ENCODE data around the gene AUTS2. TPM values are rescaled to one million over a fixed set of nuclear protein-coding genes. Genes with fewer than 3 reads are reported as not detected.

Gene AUTS2
- total RNA-seq, 1 experiment from 2014 or later, result 30.1 TPM

DNA sequence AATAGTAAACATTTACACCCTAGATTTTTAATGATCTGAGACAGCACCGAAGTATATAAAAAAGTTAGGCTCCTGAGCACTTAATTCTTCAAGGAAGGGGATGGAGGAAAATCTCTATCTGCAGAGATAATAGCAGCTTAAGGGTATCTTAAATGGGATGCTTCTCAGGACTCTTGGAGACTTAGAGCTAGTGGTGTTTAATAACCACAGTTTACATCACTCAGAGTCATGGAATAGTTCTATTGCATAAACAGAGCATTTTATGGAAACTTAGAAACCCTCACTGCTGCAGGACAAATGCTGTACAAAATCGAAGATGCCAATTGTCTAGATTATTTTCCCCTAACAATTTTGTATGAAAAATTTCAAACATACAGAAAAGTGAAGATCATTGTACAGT is 1134.8 kb downstream of the AUTS2 start:
- Histone ChIP-seq H3K4me3 (no peak overlapping the region), H3K36me3 (peaks cover 23% of the 10 kb centered on the region), H3K9me3 (replicated peaks) (peaks cover 3% of the 10 kb centered on the region), H3K4me1 (0 out of 2 replicates have a peak, but pooled peaks cover 3% of the 10 kb centered on the region), H3K27me3 (no peaks in the 10 kb centered on the region), H3K27ac (no peak overlapping the region)
- DNase-seq, result no peak

DNA sequence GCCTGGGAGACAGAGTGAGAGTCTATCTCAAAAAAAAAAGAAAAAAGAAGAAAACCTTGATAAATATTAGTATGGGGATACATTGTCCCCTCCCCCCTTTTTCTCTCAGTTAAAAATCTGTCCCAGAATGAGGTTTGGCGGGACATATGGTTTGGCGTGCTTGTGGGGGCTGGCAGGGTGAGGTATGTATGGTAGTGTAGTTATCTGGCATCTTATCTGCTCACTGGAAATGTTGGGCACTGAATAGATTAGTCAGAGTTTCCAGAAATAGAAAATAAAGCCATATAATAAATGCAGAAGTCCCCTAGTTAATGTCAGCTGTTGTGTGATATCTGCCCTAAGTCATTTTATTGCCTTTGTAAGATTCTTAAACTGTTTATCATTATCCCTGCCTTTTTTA is 1136.1 kb downstream of the AUTS2 start:
- DNase-seq, result no peak
- Histone ChIP-seq H3K36me3 (peaks cover 17% of the 10 kb centered on the region), H3K27ac (no peak overlapping the region), H3K4me3 (no peak overlapping the region), H3K4me1 (0 out of 2 replicates have a peak, but pooled peaks cover 3% of the 10 kb centered on the region), H3K9me3 (replicated peaks) (peaks cover 3% of the 10 kb centered on the region), H3K27me3 (no peaks in the 10 kb centered on the region)

DNA sequence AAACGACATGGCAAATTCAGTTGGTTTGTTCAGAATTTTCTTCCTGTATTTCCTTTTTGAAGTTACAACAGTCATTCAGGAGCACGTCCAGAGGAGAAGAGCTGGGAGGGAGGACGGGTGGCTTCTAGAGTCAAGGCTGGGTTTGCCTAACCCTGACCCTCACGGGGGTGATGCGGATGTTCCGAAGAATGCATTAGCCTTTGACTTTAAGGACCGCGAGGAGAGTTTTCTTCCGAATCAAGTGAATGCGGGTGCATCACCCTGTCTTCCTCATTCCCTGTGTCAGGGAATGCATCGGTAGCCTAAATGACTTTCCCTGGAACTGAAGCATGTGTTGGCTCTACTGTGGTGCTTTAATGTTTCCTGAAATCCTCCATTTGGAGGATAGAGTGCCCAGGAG is 1137.0 kb downstream of the AUTS2 start:
- Histone ChIP-seq H3K4me1 (0 out of 2 replicates have a peak, but pooled peaks cover 3% of the 10 kb centered on the region), H3K4me3 (no peak overlapping the region), H3K27ac (no peak overlapping the region), H3K27me3 (no peaks in the 10 kb centered on the region), H3K36me3 (peaks cover 10% of the 10 kb centered on the region; the same call in 1 of the 2 replicates), H3K9me3 (replicated peaks) (peaks cover 2% of the 10 kb centered on the region)
- DNase-seq, result no peak

DNA sequence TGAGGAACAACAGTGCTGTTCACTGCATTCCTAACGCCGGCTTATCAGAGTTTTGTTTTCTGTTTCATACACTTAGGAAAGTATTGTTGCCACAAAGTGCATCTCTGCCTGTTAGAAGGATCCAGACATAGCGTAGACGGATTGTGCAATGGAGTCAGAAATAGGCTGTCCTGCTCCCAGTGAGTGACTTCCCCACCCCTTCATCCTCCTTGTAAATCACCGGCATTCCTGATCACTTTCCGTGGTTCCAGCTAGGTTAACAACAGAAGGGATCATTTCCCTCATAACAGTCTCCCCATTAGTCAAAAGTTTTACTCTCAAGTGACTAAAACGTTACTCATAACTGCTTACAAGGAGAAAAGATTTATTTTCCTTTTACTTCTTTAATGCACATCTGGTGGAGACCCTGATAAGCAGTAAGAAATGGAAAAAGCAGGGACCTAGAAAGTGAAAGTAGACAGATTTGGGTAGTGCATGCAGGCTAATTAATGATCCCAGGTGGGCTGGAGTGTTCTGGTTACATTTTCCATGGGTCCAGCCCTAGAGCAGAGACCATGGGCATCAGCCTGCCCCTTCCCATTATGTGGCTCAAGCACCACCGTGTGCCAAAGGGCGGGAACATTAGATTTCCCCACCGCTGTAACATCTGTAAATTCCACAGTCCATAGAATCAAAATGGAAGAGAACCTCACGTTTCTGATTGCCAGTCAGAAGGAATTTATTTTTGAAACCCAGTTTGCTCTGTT is 1138.6 kb downstream of the AUTS2 start:
- H3K27ac ChIP-seq, result no peak overlapping the region
- H3K36me3 ChIP-seq, result 0 out of 2 replicates have a peak, but pooled peaks cover 2% of the 10 kb centered on the region
- H3K9me3 ChIP-seq (replicated peaks), result no peaks in the 10 kb centered on the region
- no peaks in the 10 kb centered on the region for H3K27me3 ChIP-seq
- H3K4me1 ChIP-seq, result 0 out of 2 replicates have a peak, but pooled peaks cover 3% of the 10 kb centered on the region
- no peak overlapping the region for H3K4me3 ChIP-seq
- DNase-seq, result no peak

DNA sequence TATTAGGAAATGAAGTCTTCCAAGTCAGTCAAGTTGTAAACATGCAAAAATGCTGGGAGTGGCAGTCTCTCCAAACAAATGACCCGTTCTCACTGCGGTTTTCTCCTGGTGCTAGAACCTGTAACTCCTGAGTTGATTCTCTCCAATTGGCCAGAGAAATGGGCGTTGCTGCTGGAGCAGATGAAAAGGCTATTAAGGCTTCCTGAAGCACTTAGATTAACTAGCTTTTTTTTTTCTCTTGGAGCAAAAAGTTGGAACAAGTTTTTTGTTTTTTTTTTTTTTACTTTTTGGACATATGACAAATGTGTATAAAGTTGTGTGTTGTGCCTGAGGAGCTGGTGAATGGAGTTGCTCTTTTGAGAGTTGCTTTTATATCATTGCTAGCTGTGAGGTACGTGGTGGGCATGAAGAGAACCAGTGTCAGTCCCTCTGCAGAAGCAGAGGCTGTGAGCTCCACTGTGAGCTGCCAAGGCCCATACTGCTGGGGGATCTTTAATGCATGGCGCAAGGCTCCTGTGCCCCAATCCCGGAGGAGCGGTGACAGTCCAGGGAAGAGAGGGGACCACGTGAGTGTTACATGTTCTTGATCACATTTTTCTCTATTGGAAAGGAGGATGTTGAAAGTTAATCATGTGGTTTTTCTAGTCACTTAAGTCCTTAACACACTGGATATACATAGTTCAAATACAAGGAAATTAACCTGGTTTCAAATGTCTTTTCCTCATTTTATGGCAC is 1140.0 kb downstream of the AUTS2 start:
- Histone ChIP-seq H3K27ac (no peak overlapping the region), H3K4me1 (0 out of 2 replicates have a peak, but pooled peaks cover 8% of the 10 kb centered on the region), H3K9me3 (replicated peaks) (no peaks in the 10 kb centered on the region), H3K36me3 (0 out of 2 replicates have a peak, but pooled peaks cover 2% of the 10 kb centered on the region), H3K27me3 (no peaks in the 10 kb centered on the region), H3K4me3 (no peak overlapping the region)
- DNase-seq, result no peak

DNA sequence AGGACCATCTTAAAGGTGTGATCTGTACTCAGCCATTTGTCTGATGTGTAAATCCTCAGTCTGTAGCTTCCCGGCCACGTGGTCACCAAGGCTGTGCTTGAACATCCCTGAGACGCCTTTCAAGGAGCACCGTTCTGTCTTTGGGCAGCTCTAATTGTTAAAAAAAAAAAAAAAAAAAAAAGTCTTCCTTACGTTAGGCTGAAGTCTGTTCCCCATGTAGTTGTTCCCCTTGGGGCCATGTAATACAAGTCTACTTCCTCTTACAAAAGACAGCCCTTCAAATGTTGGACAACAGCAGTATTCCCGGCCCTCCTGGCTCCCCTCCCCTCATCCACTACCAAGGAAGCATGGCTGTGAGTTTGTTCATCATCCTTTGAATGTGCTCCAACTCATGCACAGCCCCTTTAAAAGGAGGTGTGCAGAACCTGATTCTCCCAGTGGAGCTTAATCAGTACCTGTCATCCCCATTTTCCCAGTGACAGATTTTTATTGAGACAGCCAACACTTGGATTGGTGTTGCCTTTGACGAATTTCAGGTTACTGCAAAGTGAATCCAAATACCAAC is 1141.5 kb downstream of the AUTS2 start:
- Histone ChIP-seq H3K36me3 (peaks cover 6% of the 10 kb centered on the region; the same call in 1 of the 2 replicates), H3K9me3 (replicated peaks) (no peaks in the 10 kb centered on the region), H3K27me3 (no peaks in the 10 kb centered on the region), H3K4me3 (no peak overlapping the region), H3K27ac (no peak overlapping the region), H3K4me1 (peaks cover 9% of the 10 kb centered on the region; the same call in 1 of the 2 replicates)
- DNase-seq, result no peak

DNA sequence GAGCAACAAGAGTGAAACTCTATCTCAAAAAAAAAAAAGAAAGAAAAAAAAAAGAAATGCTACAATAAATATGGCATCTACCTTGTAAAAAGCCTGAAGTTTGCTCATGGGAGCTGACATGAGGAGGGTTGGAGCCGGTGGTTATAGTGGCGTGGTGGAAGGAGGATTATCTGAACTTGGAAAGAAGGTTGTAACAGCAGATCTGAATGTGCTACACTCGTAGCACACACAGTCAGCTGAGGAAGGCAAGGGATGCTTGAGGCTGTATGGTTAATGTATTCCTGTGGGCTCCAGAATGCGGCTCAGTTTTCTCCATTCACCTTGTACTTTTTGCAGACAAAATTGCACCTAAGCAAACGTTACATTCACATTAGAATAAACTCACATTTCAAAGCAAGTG is 1143.4 kb downstream of the AUTS2 start:
- no peak for DNase-seq
- Histone ChIP-seq H3K27me3 (no peaks in the 10 kb centered on the region), H3K4me1 (peaks cover 9% of the 10 kb centered on the region; the same call in 1 of the 2 replicates), H3K27ac (no peak overlapping the region), H3K36me3 (peaks cover 10% of the 10 kb centered on the region), H3K4me3 (no peak overlapping the region), H3K9me3 (replicated peaks) (no peaks in the 10 kb centered on the region)

DNA sequence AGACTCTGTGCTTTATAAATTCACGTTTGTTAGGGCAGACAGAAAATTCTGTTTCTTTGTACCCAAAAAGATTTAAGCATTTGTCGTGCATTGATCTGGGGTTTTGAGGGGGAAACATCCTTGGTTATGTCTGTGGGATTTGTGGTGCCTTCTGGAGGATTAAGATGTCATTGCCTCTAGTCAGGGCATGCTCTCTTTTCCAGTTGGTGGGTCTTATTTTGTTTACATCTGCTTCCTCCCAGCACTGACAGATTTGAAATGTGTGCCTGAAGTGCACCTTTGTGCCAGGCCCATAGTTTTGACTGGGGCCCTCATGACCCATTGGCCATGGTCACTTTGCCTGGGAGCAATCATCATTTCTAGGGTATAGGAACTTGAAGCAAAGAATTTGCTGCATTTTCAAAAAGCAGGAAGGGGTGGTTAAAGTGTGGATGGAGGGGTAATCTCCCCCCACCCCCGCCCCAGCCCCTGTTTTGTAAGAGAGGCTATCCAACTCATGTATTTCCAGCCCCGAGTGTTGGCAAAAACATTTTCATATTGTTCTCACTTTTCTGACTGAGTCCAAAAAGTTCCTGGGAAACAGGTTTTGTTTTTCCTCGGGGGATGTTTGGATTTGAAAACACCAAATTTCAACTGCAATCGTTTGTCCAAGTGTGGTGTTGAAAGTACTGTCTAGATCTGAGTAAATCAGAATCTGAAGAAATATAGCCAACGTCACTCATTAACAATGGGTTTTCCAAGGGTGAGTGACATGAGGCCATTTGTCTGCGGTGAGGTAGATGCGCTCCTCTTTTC is 1145.5 kb downstream of the AUTS2 start:
- H3K9me3 ChIP-seq (replicated peaks), result no peaks in the 10 kb centered on the region
- no peak overlapping the region for H3K27ac ChIP-seq
- peaks cover 9% of the 10 kb centered on the region; the same call in 1 of the 2 replicates for H3K4me1 ChIP-seq
- peak; percentile 13 to 47 for DNase-seq
- no peak overlapping the region for H3K4me3 ChIP-seq
- H3K27me3 ChIP-seq, result no peaks in the 10 kb centered on the region
- peaks cover 10% of the 10 kb centered on the region for H3K36me3 ChIP-seq

DNA sequence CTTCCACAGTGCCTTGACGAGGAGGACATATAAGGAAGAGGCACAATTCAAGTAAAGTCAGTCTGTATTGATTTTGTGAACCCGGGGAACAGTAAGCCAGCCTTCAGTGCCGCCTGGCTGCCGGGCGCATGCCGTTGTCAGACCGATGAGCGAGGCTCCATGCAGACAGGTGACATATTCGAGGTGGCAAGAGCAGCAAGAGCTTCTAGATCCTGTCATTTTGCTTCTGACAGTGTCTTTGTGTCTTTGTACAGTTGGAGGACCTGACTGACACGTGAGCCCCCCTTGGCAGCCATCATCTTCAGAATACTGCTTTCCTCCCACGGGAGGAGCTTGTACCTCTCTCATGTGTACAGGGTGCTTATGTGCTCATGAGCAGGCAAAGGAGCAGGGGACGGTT is 1146.2 kb downstream of the AUTS2 start:
- peaks cover 9% of the 10 kb centered on the region; the same call in 1 of the 2 replicates for H3K4me1 ChIP-seq
- DNase-seq, result no peak
- no peak overlapping the region for H3K27ac ChIP-seq
- no peaks in the 10 kb centered on the region for H3K9me3 ChIP-seq (replicated peaks)
- peaks cover 10% of the 10 kb centered on the region for H3K36me3 ChIP-seq
- no peak overlapping the region for H3K4me3 ChIP-seq
- H3K27me3 ChIP-seq, result no peaks in the 10 kb centered on the region

DNA sequence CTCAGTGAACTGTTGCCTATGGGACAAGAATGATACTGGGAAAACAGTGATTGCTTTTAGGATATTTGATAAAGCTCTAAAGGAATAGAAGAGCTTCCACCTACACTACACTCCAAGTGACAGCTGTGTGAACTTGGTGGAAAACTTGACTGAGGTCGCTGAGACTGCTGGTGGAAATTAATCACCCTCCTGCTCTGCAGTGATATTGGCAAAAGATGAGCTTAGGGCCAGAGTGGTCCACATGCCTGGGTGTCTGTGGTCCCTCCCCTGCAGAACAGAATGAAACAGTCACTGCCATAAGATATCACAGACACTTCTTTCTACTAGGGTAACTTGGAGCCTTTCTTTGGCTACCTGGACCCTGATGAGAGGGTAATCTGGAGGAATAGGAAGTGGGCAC is 1151.6 kb downstream of the AUTS2 start:
- Histone ChIP-seq H3K27me3 (no peaks in the 10 kb centered on the region), H3K9me3 (replicated peaks) (no peaks in the 10 kb centered on the region), H3K4me1 (peaks cover 16% of the 10 kb centered on the region), H3K36me3 (peaks cover 10% of the 10 kb centered on the region), H3K4me3 (no peak overlapping the region), H3K27ac (no peak overlapping the region)
- no peak for DNase-seq

DNA sequence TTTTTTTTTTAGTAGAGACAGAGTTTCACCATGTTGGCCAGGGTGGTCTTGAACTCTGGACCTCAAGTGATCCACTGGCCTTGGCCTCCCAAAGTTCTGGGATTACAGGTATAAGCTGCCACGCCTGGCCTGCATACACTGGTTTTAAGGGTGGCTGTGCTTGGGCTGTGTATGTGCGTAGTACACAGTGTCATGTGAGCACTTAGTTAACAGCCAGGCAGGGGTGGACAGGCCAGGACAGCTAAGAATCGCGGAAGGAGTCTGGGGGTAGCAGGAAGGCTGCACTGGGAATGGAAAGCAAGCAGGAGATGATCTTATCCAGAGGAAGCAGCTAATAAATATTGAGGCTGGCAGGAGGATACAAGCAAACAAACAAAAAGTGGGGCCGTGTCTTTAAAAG is 1153.6 kb downstream of the AUTS2 start:
- Histone ChIP-seq H3K4me1 (peaks cover 16% of the 10 kb centered on the region), H3K36me3 (peaks cover 5% of the 10 kb centered on the region; the same call in 1 of the 2 replicates), H3K4me3 (no peak overlapping the region), H3K27me3 (no peaks in the 10 kb centered on the region), H3K27ac (no peak overlapping the region), H3K9me3 (replicated peaks) (no peaks in the 10 kb centered on the region)
- no peak for DNase-seq

DNA sequence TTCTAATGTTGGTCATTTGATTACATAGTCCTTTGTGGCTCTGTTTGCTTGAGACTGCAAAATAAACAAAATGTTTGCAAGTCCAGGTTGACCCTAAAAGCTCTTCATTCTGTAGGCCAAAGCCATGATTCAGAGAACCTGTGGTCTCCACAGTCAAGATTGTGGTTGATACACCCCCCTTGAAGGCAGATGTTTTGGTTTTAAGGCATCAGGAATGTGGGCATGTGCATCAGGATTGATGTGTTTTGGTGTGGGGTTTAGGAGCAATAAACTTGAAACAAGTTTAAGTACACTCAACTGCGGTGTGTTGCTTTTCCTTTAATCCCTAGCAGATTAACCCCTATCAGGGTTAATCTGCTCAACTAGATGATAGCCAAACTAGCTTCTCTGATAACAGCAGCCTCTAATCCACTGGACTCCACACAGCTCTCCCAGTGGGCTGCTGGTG is 1154.5 kb downstream of the AUTS2 start:
- peaks cover 16% of the 10 kb centered on the region for H3K4me1 ChIP-seq
- no peaks in the 10 kb centered on the region for H3K27me3 ChIP-seq
- peak; percentile 72 to 81 for DNase-seq
- H3K9me3 ChIP-seq (replicated peaks), result no peaks in the 10 kb centered on the region
- H3K36me3 ChIP-seq, result peaks cover 10% of the 10 kb centered on the region
- no peak overlapping the region for H3K4me3 ChIP-seq
- H3K27ac ChIP-seq, result no peak overlapping the region

DNA sequence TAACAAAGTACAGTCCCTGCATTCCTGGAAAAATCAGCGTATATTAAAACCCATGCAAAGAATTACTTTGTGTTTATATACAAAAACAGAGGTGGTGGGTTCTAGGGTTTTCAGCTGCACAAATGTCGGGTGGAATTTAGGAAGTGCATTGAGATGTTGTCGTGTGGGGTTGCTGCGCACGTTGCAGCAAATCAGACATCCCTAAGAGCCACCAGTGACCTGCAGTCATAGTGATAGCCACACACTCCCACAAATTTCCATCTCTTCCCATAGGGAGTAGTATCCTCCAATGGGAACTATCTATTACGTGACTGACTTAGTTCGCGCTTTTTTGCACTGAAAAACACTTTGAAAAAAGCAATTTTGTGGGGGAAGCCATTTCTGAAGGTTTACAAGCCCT is 1158.5 kb downstream of the AUTS2 start:
- H3K27me3 ChIP-seq, result no peaks in the 10 kb centered on the region
- H3K4me3 ChIP-seq, result no peak overlapping the region
- H3K9me3 ChIP-seq (replicated peaks), result no peaks in the 10 kb centered on the region
- DNase-seq, result no peak
- H3K4me1 ChIP-seq, result peaks cover 16% of the 10 kb centered on the region
- peaks cover 18% of the 10 kb centered on the region for H3K36me3 ChIP-seq
- no peak overlapping the region for H3K27ac ChIP-seq

DNA sequence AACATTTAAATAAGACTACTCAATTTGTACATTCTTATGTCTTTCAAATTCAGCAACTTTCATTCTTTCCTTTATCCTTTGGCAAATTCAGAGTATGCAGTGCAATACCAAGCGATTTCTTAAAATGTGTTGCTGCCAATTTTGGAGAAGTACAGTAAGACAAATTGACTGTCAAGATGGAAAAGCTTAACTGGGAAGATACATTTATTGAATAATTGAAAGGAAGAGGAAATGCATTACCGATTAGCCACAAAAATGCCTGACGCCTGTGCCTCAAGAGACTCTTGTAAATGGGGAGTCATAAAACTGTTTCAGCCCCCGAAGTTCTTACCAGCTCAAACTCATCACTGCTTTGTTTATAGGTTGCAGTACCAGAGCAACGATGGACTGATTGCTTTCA is 1160.4 kb downstream of the AUTS2 start:
- H3K27me3 ChIP-seq, result no peaks in the 10 kb centered on the region
- no peak overlapping the region for H3K4me3 ChIP-seq
- H3K36me3 ChIP-seq, result peaks cover 25% of the 10 kb centered on the region
- H3K9me3 ChIP-seq (replicated peaks), result no peaks in the 10 kb centered on the region
- no peak overlapping the region for H3K27ac ChIP-seq
- H3K4me1 ChIP-seq, result no peaks in the 10 kb centered on the region
- DNase-seq, result no peak

Data from SJCRH30 (cell line).